ENCODE measurements around the gene GSAP.
"Not testable (repeated sequence)": the region's sequence is repeated elsewhere in the genome, so short reads cannot be mapped to it uniquely, and the experiment has no call there.

Gene GSAP, protein sequence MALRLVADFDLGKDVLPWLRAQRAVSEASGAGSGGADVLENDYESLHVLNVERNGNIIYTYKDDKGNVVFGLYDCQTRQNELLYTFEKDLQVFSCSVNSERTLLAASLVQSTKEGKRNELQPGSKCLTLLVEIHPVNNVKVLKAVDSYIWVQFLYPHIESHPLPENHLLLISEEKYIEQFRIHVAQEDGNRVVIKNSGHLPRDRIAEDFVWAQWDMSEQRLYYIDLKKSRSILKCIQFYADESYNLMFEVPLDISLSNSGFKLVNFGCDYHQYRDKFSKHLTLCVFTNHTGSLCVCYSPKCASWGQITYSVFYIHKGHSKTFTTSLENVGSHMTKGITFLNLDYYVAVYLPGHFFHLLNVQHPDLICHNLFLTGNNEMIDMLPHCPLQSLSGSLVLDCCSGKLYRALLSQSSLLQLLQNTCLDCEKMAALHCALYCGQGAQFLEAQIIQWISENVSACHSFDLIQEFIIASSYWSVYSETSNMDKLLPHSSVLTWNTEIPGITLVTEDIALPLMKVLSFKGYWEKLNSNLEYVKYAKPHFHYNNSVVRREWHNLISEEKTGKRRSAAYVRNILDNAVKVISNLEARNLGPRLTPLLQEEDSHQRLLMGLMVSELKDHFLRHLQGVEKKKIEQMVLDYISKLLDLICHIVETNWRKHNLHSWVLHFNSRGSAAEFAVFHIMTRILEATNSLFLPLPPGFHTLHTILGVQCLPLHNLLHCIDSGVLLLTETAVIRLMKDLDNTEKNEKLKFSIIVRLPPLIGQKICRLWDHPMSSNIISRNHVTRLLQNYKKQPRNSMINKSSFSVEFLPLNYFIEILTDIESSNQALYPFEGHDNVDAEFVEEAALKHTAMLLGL

DNA sequence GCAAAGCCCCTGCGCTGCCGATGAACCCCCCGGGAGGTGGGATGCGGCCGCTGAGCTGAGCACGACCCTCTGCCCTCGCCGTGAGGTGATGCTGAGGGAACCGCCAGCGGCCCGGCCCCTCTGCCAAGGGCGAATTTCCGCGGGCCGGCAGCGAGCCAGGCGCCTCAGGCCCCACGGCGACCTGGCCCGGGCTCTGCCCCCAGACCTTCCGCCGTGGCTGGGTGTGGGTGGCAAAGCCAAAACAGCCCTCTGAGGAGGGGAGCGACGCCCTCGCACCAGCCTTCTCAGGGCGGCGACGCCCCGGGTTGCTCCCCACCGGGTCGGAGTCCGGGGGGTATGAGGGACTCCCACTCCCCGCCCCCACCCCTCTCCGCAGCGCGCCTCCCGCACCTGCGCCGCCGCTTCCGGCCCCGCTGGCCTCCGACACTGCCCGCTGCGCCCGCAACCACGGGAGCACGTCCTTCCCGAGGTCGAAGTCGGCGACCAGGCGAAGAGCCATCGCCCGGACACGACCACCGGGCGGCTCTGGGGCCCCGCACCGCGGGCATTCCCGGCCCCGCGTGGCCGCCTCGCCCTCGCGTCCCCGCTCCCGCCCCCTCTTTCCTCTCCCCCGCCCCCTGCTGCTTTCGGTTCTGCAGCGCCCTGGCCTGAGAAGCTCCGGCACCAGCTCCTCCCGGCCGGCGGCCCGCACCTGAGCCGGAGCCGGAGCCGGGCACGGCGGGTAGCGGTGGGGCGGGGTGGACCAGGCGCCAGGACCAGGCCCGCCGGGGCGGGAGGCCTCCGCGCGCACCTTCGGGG, at the start of gene GSAP:
GSAP (minus strand) TSS at position 527 of the 798 bp plus-strand sequence; CDS start at position 499, 28 bp downstream.
- no peaks in the 10 kb centered on the region for H3K27me3 Mint-ChIP-seq
- peak within 1 kb of the TSS; percentile 74 for H3K4me3 Mint-ChIP-seq
- H3K36me3 Mint-ChIP-seq = no peaks in the 10 kb centered on the region
- H3K4me1 Mint-ChIP-seq = peaks cover 59% of the 10 kb centered on the region
- H3K9me3 Mint-ChIP-seq = no peaks in the 10 kb centered on the region
- H3K27ac Mint-ChIP-seq = peak within 1 kb of the TSS; percentile 76

DNA sequence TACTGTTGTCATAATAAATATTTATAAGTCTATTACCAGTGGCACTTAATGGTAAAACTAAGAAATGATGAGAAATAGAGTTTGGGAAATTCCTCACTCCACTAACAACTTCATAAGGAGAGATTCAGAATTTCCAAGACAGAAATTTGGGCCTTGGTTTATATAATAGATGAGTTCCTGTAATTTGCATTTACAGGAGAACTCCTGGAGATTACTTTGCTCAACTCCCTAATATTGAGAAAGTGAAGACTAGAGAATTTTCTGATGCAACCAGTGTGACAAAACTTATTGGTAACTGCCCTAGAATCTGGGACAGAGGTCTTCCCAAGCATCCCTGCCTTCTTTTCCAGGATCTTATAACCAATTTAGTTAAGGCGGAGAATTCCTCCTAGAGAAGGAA, 49.1 kb upstream of the GSAP start:
- H3K27me3 Mint-ChIP-seq = peaks cover 1% of the 10 kb centered on the region
- no peaks in the 10 kb centered on the region for H3K4me1 Mint-ChIP-seq
- no peak overlapping the region for H3K4me3 Mint-ChIP-seq
- H3K27ac Mint-ChIP-seq = no peak overlapping the region
- peaks cover 3% of the 10 kb centered on the region for H3K36me3 Mint-ChIP-seq
- H3K9me3 Mint-ChIP-seq = peaks cover 6% of the 10 kb centered on the region

DNA sequence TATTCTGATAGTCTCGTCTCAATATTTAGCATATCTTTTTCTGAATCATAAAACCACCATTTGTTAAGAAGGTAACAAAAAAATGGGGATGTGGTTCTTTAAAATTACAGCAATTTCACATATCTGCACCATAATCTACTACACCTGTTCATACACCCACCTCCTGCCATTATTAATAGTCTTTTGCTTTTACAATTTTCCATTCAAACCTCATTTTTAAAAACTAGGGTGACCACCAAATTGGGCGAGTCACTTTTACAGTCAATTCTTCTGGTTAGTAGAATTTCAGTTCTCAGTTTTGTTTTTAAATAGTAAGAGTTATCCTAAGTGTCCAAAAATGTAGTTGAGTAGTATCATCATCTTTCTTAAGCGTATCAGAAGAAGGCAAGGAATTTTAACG, 48.4 kb upstream of the GSAP start:
- Mint-ChIP-seq H3K9me3 (peaks cover 6% of the 10 kb centered on the region), H3K4me3 (no peak overlapping the region), H3K4me1 (no peaks in the 10 kb centered on the region), H3K36me3 (peaks cover 3% of the 10 kb centered on the region), H3K27me3 (peaks cover 1% of the 10 kb centered on the region), H3K27ac (no peak overlapping the region)

DNA sequence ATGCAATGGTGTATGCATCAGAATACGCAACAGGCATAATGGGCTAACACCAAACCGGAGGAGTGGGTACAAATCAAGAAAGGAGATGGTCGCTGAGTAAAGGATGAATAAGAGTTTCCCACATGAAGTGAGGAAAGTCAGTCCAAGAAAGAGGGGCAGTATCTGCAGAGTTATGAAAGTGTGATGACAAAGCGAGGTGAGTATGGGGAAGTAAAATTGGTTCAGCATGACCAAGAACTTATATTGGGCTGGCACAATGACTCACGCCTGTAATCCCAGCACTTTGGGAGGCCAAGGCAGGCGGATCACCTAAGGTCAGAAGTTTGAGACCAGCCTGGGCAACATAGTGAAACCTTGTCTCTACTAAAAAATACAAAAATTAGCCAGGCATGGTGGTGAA, 47.5 kb upstream of the GSAP start:
- H3K27ac Mint-ChIP-seq = not testable (repeated sequence)

DNA sequence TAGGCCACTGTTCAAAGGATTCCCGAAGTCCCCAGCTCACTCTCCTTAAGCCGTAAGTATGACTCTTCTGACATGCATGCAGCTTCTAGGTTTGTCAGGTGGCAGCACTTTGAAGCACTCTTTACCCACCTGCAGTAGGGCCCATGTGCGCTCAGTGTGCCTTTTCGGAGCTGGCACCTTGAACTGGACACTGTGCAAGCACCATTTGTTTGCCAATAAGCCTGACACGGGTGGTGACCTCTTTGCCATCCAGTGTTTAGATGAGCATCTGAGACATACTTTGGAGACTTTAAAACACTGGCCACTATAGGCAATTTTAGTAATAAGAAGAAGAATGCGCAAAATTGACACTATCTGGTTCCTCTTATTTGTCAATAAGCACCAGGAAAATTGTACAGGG, 45.7 kb upstream of the GSAP start:
- Mint-ChIP-seq H3K4me3 (no peak overlapping the region), H3K4me1 (no peaks in the 10 kb centered on the region), H3K27ac (no peak overlapping the region), H3K36me3 (no peaks in the 10 kb centered on the region), H3K9me3 (no peaks in the 10 kb centered on the region), H3K27me3 (no peaks in the 10 kb centered on the region)

More for the DNA sequence above, 47.5 kb upstream of the GSAP start:
- H3K36me3 Mint-ChIP-seq, H3K9me3 Mint-ChIP-seq, H3K27me3 Mint-ChIP-seq, H3K4me1 Mint-ChIP-seq, H3K4me3 Mint-ChIP-seq: not testable (repeated sequence)

DNA sequence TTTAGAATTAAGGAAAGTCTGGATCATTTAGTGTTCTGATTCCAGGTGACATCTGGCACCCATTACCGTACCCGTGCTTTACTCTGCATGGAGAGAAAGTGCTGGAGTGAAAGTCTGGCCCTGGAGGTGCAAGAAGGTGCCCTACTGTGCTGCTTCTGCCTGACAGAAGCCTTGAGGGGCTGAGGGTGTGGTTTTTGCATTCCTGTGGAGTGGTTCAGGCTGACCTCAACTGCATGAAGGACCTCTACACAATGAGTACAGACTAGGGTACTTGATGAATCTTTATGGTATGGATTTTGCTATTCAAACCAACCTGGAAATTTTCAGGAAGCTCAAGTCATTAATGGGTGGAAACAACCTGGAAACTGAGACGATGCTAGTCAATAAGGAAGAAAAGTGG, 45.1 kb upstream of the GSAP start:
- Mint-ChIP-seq H3K36me3 (no peaks in the 10 kb centered on the region), H3K27ac (no peak overlapping the region), H3K9me3 (no peaks in the 10 kb centered on the region), H3K4me1 (no peaks in the 10 kb centered on the region), H3K27me3 (no peaks in the 10 kb centered on the region), H3K4me3 (no peak overlapping the region)

DNA sequence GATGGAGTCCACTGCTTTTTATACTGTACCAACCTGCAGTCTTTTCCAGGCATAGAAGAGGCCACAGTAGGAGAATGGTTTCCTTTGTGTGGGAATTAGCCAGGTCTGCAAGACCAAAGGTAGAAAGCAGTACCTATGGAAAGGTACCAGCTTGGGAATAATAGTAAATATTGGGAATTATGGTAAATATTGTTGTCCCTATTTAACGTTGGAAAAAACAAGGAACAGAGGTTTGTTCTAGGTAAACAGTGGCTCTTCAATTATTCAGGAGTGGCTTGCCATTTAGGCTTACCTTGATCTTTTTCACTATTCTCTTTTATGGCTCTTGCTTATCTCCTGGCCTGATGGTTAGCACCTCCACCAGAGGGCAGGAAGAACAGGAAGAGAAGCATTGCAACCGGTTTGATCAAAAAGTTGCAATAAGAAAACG, 43.9 kb upstream of the GSAP start:
- no peaks in the 10 kb centered on the region for H3K27me3 Mint-ChIP-seq
- H3K9me3 Mint-ChIP-seq = no peaks in the 10 kb centered on the region
- H3K4me3 Mint-ChIP-seq = no peak overlapping the region
- H3K27ac Mint-ChIP-seq = no peak overlapping the region
- H3K36me3 Mint-ChIP-seq = no peaks in the 10 kb centered on the region
- no peaks in the 10 kb centered on the region for H3K4me1 Mint-ChIP-seq

DNA sequence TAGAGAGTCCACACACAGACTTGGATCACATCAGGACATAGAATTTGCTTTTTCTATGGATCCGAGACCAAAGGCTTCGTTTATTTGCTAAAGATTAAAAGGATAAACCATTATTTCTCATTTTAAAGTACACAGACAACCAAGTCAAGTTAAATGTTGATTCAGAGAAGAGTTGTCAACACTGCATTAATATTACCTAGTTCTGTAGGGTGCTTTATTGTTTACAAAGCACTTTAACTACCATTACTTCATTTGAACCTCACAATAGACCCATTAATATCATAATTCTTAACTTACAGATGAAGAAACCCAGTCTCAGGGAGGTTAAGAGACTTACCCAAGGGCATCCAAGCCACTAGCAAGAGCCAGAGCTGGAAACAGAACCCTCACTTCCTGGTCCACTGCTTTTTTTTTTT, 43.2 kb upstream of the GSAP start:
- no peaks in the 10 kb centered on the region for H3K4me1 Mint-ChIP-seq
- H3K9me3 Mint-ChIP-seq = no peaks in the 10 kb centered on the region
- no peak overlapping the region for H3K27ac Mint-ChIP-seq
- no peaks in the 10 kb centered on the region for H3K27me3 Mint-ChIP-seq
- H3K36me3 Mint-ChIP-seq = no peaks in the 10 kb centered on the region
- no peak overlapping the region for H3K4me3 Mint-ChIP-seq

DNA sequence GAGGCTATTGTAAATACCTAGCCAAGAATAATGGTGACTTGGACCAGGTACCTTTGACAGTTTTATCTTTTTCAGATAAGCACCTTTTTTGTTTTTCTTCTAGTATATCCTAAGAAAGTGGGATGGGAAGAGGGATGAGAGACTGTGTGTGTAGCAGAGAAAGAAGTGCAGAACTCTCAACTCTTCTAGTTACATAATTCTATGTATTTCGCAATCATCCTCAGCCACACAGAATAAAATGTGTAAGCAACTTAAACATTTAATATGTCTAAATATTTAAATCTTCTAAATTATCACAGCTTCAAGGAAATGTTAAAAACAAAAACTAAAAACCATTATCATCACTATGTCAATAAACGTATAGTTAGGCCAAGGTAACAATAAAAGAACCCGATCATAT, 42.6 kb upstream of the GSAP start:
- no peaks in the 10 kb centered on the region for H3K9me3 Mint-ChIP-seq
- H3K4me1 Mint-ChIP-seq = no peaks in the 10 kb centered on the region
- no peaks in the 10 kb centered on the region for H3K27me3 Mint-ChIP-seq
- no peaks in the 10 kb centered on the region for H3K36me3 Mint-ChIP-seq
- H3K27ac Mint-ChIP-seq = no peak overlapping the region
- H3K4me3 Mint-ChIP-seq = no peak overlapping the region

DNA sequence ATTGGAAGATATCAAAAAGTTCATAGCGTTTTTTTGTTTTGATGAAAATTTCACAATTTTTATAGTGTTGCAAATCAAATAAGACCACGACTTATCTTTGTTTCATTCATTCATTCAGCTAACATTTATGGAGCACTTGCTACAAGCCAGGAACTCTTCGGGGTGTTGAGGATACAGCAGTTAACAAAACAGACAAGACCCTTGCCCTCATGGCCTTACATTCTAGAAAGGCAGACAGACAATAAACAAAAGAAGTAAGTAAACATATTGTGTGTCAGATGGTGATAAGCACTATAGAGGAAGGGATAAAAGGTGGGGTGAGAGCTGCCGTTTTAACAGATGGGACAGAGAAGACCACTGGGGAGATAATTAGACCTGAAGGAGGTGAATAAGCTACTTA, 41.6 kb upstream of the GSAP start:
- no peaks in the 10 kb centered on the region for H3K27me3 Mint-ChIP-seq
- no peak overlapping the region for H3K27ac Mint-ChIP-seq

DNA sequence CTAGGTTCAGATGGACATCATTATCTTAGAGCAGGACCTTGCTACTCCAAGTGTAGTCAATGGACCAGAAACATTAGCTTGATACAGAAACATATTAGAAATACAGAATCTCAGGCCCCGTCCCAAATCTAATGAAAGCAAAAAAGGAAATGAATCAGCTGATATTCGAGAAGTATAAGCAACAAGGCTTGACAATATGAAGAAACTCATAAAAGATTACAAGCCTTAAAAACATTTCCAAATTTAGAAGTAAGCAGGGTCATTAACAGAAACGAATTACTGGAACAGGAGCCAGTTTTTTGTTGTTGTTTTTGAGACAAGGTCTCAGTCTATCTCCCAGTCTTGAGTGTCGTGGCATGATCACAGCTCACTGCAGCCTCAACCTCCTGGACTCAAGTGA, 40.5 kb upstream of the GSAP start:
- Mint-ChIP-seq H3K4me1 (no peaks in the 10 kb centered on the region), H3K4me3 (no peak overlapping the region), H3K27me3 (no peaks in the 10 kb centered on the region), H3K9me3 (no peaks in the 10 kb centered on the region), H3K27ac (no peak overlapping the region), H3K36me3 (no peaks in the 10 kb centered on the region)

More for the DNA sequence above, 41.6 kb upstream of the GSAP start:
- H3K4me3 Mint-ChIP-seq = no peak overlapping the region
- H3K4me1 Mint-ChIP-seq = no peaks in the 10 kb centered on the region
- no peaks in the 10 kb centered on the region for H3K9me3 Mint-ChIP-seq
- H3K36me3 Mint-ChIP-seq = no peaks in the 10 kb centered on the region

DNA sequence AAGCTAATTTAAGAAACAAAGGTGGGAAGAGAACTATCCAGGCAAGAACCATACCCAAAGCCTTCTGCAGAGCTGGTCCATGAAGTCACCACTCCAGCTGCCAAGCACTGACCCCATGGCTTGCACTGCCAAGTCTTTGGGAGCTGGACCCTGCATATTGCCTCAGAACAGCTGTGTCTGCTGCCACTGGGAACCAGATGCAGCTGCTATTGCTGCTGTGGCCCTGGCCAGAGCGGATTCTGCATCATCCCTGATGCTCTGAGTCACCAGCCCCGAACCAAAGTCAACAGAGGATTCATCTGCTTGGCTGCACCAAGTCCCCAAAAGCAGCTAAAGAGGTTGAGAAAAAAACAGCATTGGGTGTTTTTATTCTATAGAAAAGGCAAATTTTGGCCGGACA, 39.2 kb upstream of the GSAP start:
- no peak overlapping the region for H3K4me3 Mint-ChIP-seq
- H3K4me1 Mint-ChIP-seq = no peaks in the 10 kb centered on the region
- H3K9me3 Mint-ChIP-seq = no peaks in the 10 kb centered on the region
- peaks cover 1% of the 10 kb centered on the region for H3K36me3 Mint-ChIP-seq
- H3K27ac Mint-ChIP-seq = no peak overlapping the region
- H3K27me3 Mint-ChIP-seq = no peaks in the 10 kb centered on the region

DNA sequence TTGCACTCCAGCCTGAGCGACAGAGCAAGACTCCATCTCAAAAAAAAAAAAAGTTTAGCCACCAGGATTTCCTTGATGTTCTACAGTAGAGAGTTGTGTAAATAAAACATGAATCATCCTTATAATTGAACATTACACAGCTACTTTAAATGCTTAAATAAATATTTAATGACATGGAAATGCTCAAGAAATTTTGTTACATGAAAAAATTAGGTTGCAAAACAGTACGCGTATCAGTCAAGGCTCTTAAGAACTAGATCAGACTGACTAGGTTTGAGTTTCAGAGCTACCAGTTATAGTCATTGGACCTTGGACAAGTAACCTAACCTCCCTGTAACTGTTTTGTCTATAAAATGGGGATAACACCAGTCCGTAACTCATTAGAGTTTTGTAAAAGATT, 38.7 kb upstream of the GSAP start:
- peaks cover 1% of the 10 kb centered on the region for H3K36me3 Mint-ChIP-seq
- H3K27ac Mint-ChIP-seq = no peak overlapping the region
- no peak overlapping the region for H3K4me3 Mint-ChIP-seq
- H3K4me1 Mint-ChIP-seq = no peaks in the 10 kb centered on the region
- no peaks in the 10 kb centered on the region for H3K9me3 Mint-ChIP-seq
- no peaks in the 10 kb centered on the region for H3K27me3 Mint-ChIP-seq

DNA sequence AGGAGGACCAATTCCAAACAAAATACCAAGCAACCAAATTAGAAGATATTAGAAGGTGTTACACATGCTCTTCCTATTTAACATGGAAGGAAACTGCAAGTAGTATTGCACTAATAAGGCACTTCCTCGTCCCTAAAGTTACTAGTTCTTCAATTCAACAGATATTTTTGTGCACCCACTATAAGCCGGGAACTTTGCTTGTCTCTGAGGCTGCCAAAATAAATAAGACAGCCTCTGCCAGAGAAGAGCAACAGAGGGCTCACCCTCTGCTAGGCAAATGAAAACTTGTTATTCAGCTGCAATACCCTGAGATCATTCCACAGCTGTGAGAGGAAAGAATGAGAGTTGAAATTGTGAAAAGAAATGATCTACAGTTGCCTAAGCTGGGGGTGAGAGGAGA, 37.4 kb upstream of the GSAP start:
- H3K27me3 Mint-ChIP-seq = no peaks in the 10 kb centered on the region
- no peak overlapping the region for H3K4me3 Mint-ChIP-seq
- H3K36me3 Mint-ChIP-seq = peaks cover 1% of the 10 kb centered on the region
- H3K27ac Mint-ChIP-seq = no peak overlapping the region
- H3K9me3 Mint-ChIP-seq = no peaks in the 10 kb centered on the region
- no peaks in the 10 kb centered on the region for H3K4me1 Mint-ChIP-seq

DNA sequence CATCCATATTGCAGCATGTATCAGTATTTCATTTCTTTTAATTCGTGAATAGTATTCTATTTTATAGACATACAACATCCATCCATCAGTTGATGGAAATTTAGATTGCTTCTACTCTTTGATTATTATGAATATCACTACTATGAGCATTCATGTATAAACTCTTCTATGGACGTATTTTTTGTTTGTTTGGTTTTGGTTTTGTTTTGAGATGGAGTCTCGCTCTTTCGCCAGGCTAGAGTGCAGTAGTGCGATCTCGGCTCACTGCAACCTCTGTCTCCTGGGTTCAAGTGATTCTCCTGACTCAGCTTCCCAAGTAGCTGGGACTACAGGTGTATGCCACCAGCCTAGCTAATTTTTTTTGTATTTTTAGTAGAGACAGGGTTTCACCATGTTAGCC, 35.8 kb upstream of the GSAP start:
- not testable (repeated sequence) for H3K4me1 Mint-ChIP-seq, H3K4me3 Mint-ChIP-seq, H3K36me3 Mint-ChIP-seq, H3K27ac Mint-ChIP-seq, H3K27me3 Mint-ChIP-seq, H3K9me3 Mint-ChIP-seq

DNA sequence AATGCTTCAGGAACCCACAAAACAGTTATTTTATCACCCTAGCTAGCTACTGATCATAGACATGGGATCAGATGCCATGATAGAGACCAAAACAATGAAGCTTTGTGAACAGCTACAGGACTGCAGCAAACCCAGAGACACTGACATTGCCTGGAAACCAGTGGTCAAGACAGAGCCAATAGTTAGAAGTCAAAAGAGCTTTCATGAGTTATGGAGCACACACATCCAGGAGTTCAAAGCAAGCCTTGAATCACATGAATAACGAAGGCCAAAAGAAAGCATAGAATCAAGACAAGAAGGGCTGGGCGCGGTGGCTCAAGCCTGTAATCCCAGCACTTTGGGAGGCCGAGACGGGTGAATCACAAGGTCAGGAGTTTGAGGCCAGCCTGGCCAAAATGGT, 34.5 kb upstream of the GSAP start:
- peak overlapping the region; percentile 19 for H3K27ac Mint-ChIP-seq
- H3K9me3 Mint-ChIP-seq = no peaks in the 10 kb centered on the region
- H3K27me3 Mint-ChIP-seq = no peaks in the 10 kb centered on the region
- H3K36me3 Mint-ChIP-seq = peaks cover 1% of the 10 kb centered on the region
- H3K4me1 Mint-ChIP-seq = peaks cover 6% of the 10 kb centered on the region
- no peak overlapping the region for H3K4me3 Mint-ChIP-seq

Data from activated naive CD4-positive, alpha-beta T cell treated with anti-CD3 and anti-CD28 coated beads, Interleukin-2, amount 50 U/mL, for 24 hours (primary cell).